ENCODE results near the gene SLC25A45. TPM values are rescaled to one million over a fixed set of nuclear protein-coding genes. Genes with fewer than 3 reads are reported as not detected.

The SLC25A45 gene
- total and polyA plus RNA-seq, 2 experiments from 2014 or later, result 0.10 to 0.74 TPM

DNA sequence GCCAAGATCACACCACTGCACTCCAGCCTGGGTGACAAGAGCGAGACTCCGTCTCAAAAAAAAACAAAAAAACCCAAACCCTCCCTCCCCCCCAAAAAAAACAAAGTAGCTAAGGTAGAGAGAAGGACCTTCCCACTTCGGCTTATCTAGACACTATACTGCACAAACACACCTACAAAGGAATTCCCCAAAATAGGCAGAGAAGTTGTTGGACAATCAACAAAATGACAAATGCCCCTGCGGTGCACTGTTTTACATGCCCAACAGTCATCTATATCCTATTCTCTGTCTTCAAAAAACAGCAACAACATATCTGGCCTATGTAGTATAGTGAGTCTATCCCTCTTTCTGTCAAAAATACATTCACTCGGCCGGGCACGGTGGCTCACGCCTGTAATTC lies 55.4 kb downstream of the SLC25A45 start:
- peaks cover 11% of the 10 kb centered on the region for H3K27me3 Mint-ChIP-seq (ENCODE audit: insufficient read depth, low read depth, poor library complexity)
- Histone ChIP-seq H3K27me3 (ENCODE audit: insufficient read depth) (no peaks in the 10 kb centered on the region), H3F3A (replicated peaks; ENCODE audit: low read depth) (peaks cover 30% of the 10 kb centered on the region; the same call in 1 of the 2 replicates), H3K4me1 (ENCODE audit: insufficient read depth) (no peaks in the 10 kb centered on the region), H3K4me3 (no peak overlapping the region), H3K79me2 (replicated peaks; ENCODE audit: insufficient read depth) (no peaks in the 10 kb centered on the region), H4K20me1 (replicated peaks; ENCODE audit: insufficient read depth) (peaks cover 6% of the 10 kb centered on the region; the same call in 1 of the 2 replicates), H3K27ac (ENCODE audit: low read depth) (no peak overlapping the region), H3K36me3 (ENCODE audit: insufficient read depth) (no peaks in the 10 kb centered on the region), H3K9me2 (ENCODE audit: insufficient read depth) (no peaks in the 10 kb centered on the region), H3K4me2 (no peak overlapping the region), H2AFZ (no peak overlapping the region)
- DNase-seq (ENCODE audit: low spot score) (no peak), ATAC-seq (no peak)
- H3K36me3 Mint-ChIP-seq (ENCODE audit: low read depth), result peaks cover 12% of the 10 kb centered on the region
- no peak overlapping the region for H3K27ac Mint-ChIP-seq
- H3K9me3 Mint-ChIP-seq, result no peaks in the 10 kb centered on the region
- no peak overlapping the region for H3K4me3 Mint-ChIP-seq
- TF ChIP-seq STAT1 (IDR thresholded peaks at IDR 0.05; ENCODE audit: unreplicated experiment), result no peak
- TF ChIP-seq JUNB (IDR thresholded peaks at IDR 0.05; ENCODE audit: unreplicated experiment), result no peak
- TF ChIP-seq, protein P1, sequence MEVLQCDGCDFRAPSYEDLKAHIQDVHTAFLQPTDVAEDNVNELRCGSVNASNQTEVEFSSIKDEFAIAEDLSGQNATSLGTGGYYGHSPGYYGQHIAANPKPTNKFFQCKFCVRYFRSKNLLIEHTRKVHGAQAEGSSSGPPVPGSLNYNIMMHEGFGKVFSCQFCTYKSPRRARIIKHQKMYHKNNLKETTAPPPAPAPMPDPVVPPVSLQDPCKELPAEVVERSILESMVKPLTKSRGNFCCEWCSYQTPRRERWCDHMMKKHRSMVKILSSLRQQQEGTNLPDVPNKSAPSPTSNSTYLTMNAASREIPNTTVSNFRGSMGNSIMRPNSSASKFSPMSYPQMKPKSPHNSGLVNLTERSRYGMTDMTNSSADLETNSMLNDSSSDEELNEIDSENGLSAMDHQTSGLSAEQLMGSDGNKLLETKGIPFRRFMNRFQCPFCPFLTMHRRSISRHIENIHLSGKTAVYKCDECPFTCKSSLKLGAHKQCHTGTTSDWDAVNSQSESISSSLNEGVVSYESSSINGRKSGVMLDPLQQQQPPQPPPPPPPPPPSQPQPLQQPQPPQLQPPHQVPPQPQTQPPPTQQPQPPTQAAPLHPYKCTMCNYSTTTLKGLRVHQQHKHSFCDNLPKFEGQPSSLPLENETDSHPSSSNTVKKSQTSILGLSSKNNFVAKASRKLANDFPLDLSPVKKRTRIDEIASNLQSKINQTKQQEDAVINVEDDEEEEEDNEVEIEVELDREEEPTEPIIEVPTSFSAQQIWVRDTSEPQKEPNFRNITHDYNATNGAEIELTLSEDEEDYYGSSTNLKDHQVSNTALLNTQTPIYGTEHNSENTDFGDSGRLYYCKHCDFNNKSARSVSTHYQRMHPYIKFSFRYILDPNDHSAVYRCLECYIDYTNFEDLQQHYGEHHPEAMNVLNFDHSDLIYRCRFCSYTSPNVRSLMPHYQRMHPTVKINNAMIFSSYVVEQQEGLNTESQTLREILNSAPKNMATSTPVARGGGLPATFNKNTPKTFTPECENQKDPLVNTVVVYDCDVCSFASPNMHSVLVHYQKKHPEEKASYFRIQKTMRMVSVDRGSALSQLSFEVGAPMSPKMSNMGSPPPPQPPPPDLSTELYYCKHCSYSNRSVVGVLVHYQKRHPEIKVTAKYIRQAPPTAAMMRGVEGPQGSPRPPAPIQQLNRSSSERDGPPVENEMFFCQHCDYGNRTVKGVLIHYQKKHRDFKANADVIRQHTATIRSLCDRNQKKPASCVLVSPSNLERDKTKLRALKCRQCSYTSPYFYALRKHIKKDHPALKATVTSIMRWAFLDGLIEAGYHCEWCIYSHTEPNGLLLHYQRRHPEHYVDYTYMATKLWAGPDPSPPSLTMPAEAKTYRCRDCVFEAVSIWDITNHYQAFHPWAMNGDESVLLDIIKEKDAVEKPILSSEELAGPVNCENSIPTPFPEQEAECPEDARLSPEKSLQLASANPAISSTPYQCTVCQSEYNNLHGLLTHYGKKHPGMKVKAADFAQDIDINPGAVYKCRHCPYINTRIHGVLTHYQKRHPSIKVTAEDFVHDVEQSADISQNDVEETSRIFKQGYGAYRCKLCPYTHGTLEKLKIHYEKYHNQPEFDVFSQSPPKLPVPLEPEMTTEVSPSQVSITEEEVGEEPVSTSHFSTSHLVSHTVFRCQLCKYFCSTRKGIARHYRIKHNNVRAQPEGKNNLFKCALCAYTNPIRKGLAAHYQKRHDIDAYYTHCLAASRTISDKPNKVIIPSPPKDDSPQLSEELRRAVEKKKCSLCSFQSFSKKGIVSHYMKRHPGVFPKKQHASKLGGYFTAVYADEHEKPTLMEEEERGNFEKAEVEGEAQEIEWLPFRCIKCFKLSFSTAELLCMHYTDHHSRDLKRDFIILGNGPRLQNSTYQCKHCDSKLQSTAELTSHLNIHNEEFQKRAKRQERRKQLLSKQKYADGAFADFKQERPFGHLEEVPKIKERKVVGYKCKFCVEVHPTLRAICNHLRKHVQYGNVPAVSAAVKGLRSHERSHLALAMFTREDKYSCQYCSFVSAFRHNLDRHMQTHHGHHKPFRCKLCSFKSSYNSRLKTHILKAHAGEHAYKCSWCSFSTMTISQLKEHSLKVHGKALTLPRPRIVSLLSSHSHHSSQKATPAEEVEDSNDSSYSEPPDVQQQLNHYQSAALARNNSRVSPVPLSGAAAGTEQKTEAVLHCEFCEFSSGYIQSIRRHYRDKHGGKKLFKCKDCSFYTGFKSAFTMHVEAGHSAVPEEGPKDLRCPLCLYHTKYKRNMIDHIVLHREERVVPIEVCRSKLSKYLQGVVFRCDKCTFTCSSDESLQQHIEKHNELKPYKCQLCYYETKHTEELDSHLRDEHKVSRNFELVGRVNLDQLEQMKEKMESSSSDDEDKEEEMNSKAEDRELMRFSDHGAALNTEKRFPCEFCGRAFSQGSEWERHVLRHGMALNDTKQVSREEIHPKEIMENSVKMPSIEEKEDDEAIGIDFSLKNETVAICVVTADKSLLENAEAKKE (CRISPR knock-in tag; IDR thresholded peaks at IDR 0.05), result no peak
- H3K4me1 Mint-ChIP-seq, result peaks cover 10% of the 10 kb centered on the region

DNA sequence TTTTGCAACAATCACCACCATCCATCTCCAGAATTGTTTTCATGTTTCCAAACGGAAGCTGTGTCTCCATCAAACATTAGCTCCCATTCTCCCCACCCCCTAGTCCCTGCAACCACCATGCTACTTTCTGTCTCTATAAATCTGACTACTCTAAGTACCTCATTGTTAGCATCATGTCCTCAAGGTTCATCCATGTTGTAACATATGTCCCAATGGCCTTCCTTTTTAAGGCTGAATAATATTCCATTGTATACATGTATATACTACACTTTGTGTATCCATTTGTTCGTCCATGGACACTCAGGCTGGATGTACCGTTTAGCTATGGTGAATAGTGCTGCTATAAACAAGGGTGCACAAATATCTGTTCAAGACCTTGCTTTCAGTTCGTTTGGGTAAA lies 57.0 kb downstream of the SLC25A45 start:
- Histone ChIP-seq H2AFZ (no peak overlapping the region), H3K79me2 (replicated peaks; ENCODE audit: insufficient read depth) (peaks cover 2% of the 10 kb centered on the region; the same call in 1 of the 2 replicates), H3K27ac (ENCODE audit: low read depth) (no peak overlapping the region), H3K4me2 (no peak overlapping the region), H3K9me2 (ENCODE audit: insufficient read depth) (no peaks in the 10 kb centered on the region), H4K20me1 (replicated peaks; ENCODE audit: insufficient read depth) (peaks cover 6% of the 10 kb centered on the region; the same call in 1 of the 2 replicates), H3K27me3 (ENCODE audit: insufficient read depth) (no peaks in the 10 kb centered on the region), H3K4me3 (no peak overlapping the region), H3F3A (replicated peaks; ENCODE audit: low read depth) (peaks cover 25% of the 10 kb centered on the region; the same call in 1 of the 2 replicates), H3K36me3 (ENCODE audit: insufficient read depth) (no peaks in the 10 kb centered on the region), H3K4me1 (ENCODE audit: insufficient read depth) (no peaks in the 10 kb centered on the region)
- Mint-ChIP-seq H3K4me3 (no peak overlapping the region), H3K36me3 (ENCODE audit: low read depth) (peaks cover 25% of the 10 kb centered on the region), H3K27ac (no peak overlapping the region), H3K4me1 (peaks cover 13% of the 10 kb centered on the region), H3K9me3 (no peaks in the 10 kb centered on the region), H3K27me3 (ENCODE audit: insufficient read depth, low read depth, poor library complexity) (peaks cover 14% of the 10 kb centered on the region)
- ATAC-seq (no peak), DNase-seq (ENCODE audit: low spot score) (no peak)
- TF ChIP-seq STAT1 (IDR thresholded peaks at IDR 0.05; ENCODE audit: unreplicated experiment), result no peak
- TF ChIP-seq CREB1 (CRISPR knock-in tag; IDR thresholded peaks at IDR 0.05; ENCODE audit: low read depth), result no peak
- no peak for TF ChIP-seq JUNB (IDR thresholded peaks at IDR 0.05; ENCODE audit: unreplicated experiment)

Other genes starting within 250 kb of the SLC25A45 start
- gene SYVN1, start 248.1 kb downstream of the SLC25A45 start, total RNA-seq (2014; rRNA removed; shearing (Covaris generic)), result 28.3 and 28.7 TPM in 2 replicates
- 13.8 and 14.0 TPM in 2 replicates for gene SYVN1, start 248.1 kb downstream of the SLC25A45 start, polyA plus RNA-seq (2016; fragmentation: Nextera tagmentation; extraction: Ambion mirVana)
- not detected in 2 replicates for gene SPDYC, start 212.4 kb downstream of the SLC25A45 start, total RNA-seq (2014; rRNA removed; shearing (Covaris generic))
- 0.27 and 0.52 TPM in 2 replicates for gene SPDYC, start 212.4 kb downstream of the SLC25A45 start, polyA plus RNA-seq (2016; fragmentation: Nextera tagmentation; extraction: Ambion mirVana)
- gene CAPN1, start 200.7 kb downstream of the SLC25A45 start, total RNA-seq (2014; rRNA removed; shearing (Covaris generic)), result 271 and 277 TPM in 2 replicates
- 63.0 and 67.3 TPM in 2 replicates for gene CAPN1, start 200.7 kb downstream of the SLC25A45 start, polyA plus RNA-seq (2016; fragmentation: Nextera tagmentation; extraction: Ambion mirVana)
- 25.9 and 30.4 TPM in 2 replicates for gene POLA2, start 120.7 kb downstream of the SLC25A45 start, total RNA-seq (2014; rRNA removed; shearing (Covaris generic))
- gene POLA2, start 120.7 kb downstream of the SLC25A45 start, polyA plus RNA-seq (2016; fragmentation: Nextera tagmentation; extraction: Ambion mirVana), result 17.4 and 22.5 TPM in 2 replicates
- gene CDC42EP2, start 67.8 kb downstream of the SLC25A45 start, total RNA-seq (2014; rRNA removed; shearing (Covaris generic)), result 17.7 and 19.0 TPM in 2 replicates
- 16.1 and 18.2 TPM in 2 replicates for gene CDC42EP2, start 67.8 kb downstream of the SLC25A45 start, polyA plus RNA-seq (2016; fragmentation: Nextera tagmentation; extraction: Ambion mirVana)
- gene DPF2, start 48.8 kb downstream of the SLC25A45 start, total RNA-seq (2014; rRNA removed; shearing (Covaris generic)), result 54.1 and 59.0 TPM in 2 replicates
- 64.3 and 66.4 TPM in 2 replicates for gene DPF2, start 48.8 kb downstream of the SLC25A45 start, polyA plus RNA-seq (2016; fragmentation: Nextera tagmentation; extraction: Ambion mirVana)
- 3.0 and 3.5 TPM in 2 replicates for gene TIGD3, start 27.9 kb downstream of the SLC25A45 start, total RNA-seq (2014; rRNA removed; shearing (Covaris generic))
- 1.2 and 1.5 TPM in 2 replicates for gene TIGD3, start 27.9 kb downstream of the SLC25A45 start, polyA plus RNA-seq (2016; fragmentation: Nextera tagmentation; extraction: Ambion mirVana)
- 35.4 and 41.4 TPM in 2 replicates for gene FRMD8, start 4.0 kb upstream of the SLC25A45 start, total RNA-seq (2014; rRNA removed; shearing (Covaris generic))
- gene FRMD8, start 4.0 kb upstream of the SLC25A45 start, polyA plus RNA-seq (2016; fragmentation: Nextera tagmentation; extraction: Ambion mirVana), result 6.2 and 7.0 TPM in 2 replicates
- gene NEAT1, start 40.2 kb upstream of the SLC25A45 start, total RNA-seq (2014; rRNA removed; shearing (Covaris generic)), result 6.3 and 7.2 TPM in 2 replicates
- 3.6 and 5.3 TPM in 2 replicates for gene NEAT1, start 40.2 kb upstream of the SLC25A45 start, polyA plus RNA-seq (2016; fragmentation: Nextera tagmentation; extraction: Ambion mirVana)
- 1,789 and 2,206 TPM in 2 replicates for gene MALAT1, start 116.4 kb upstream of the SLC25A45 start, total RNA-seq (2014; rRNA removed; shearing (Covaris generic))
- 4,618 and 6,020 TPM in 2 replicates for gene MALAT1, start 116.4 kb upstream of the SLC25A45 start, polyA plus RNA-seq (2016; fragmentation: Nextera tagmentation; extraction: Ambion mirVana)
- gene SCYL1, start 142.4 kb upstream of the SLC25A45 start, total RNA-seq (2014; rRNA removed; shearing (Covaris generic)), result 55.1 and 66.1 TPM in 2 replicates
- 52.7 and 61.7 TPM in 2 replicates for gene SCYL1, start 142.4 kb upstream of the SLC25A45 start, polyA plus RNA-seq (2016; fragmentation: Nextera tagmentation; extraction: Ambion mirVana)
- gene LTBP3, start 175.7 kb upstream of the SLC25A45 start, total RNA-seq (2014; rRNA removed; shearing (Covaris generic)), result 29.2 and 29.8 TPM in 2 replicates
- 9.5 and 11.9 TPM in 2 replicates for gene LTBP3, start 175.7 kb upstream of the SLC25A45 start, polyA plus RNA-seq (2016; fragmentation: Nextera tagmentation; extraction: Ambion mirVana)
- 78.1 and 78.6 TPM in 2 replicates for gene ZNRD2, start 187.8 kb upstream of the SLC25A45 start, total RNA-seq (2014; rRNA removed; shearing (Covaris generic))
- gene ZNRD2, start 187.8 kb upstream of the SLC25A45 start, polyA plus RNA-seq (2016; fragmentation: Nextera tagmentation; extraction: Ambion mirVana), result 140 and 148 TPM in 2 replicates
- gene FAM89B, start 189.9 kb upstream of the SLC25A45 start, total RNA-seq (2014; rRNA removed; shearing (Covaris generic)), result 16.0 and 18.2 TPM in 2 replicates
- 13.0 and 13.9 TPM in 2 replicates for gene FAM89B, start 189.9 kb upstream of the SLC25A45 start, polyA plus RNA-seq (2016; fragmentation: Nextera tagmentation; extraction: Ambion mirVana)
- gene EHBP1L1, start 193.4 kb upstream of the SLC25A45 start, total RNA-seq (2014; rRNA removed; shearing (Covaris generic)), result 10.9 and 12.6 TPM in 2 replicates
- 1.4 and 2.9 TPM in 2 replicates for gene EHBP1L1, start 193.4 kb upstream of the SLC25A45 start, polyA plus RNA-seq (2016; fragmentation: Nextera tagmentation; extraction: Ambion mirVana)
- not detected in 2 replicates for gene KCNK7, start 213.2 kb upstream of the SLC25A45 start, total RNA-seq (2014; rRNA removed; shearing (Covaris generic))
- gene KCNK7, start 213.2 kb upstream of the SLC25A45 start, polyA plus RNA-seq (2016; fragmentation: Nextera tagmentation; extraction: Ambion mirVana), result 0.24 and 0.60 TPM in 2 replicates
- 32.8 and 38.6 TPM in 2 replicates for gene MAP3K11, start 231.6 kb upstream of the SLC25A45 start, total RNA-seq (2014; rRNA removed; shearing (Covaris generic))
- 19.8 and 20.8 TPM in 2 replicates for gene MAP3K11, start 231.6 kb upstream of the SLC25A45 start, polyA plus RNA-seq (2016; fragmentation: Nextera tagmentation; extraction: Ambion mirVana)
- gene PCNX3, start 233.1 kb upstream of the SLC25A45 start, total RNA-seq (2014; rRNA removed; shearing (Covaris generic)), result 41.2 and 52.2 TPM in 2 replicates
- 7.3 and 8.7 TPM in 2 replicates for gene PCNX3, start 233.1 kb upstream of the SLC25A45 start, polyA plus RNA-seq (2016; fragmentation: Nextera tagmentation; extraction: Ambion mirVana)

Data from GM23338 (cell line).